GM12878 (cell line): ENCODE results near the gene UBAC2. TPM values are rescaled to one million over a fixed set of nuclear protein-coding genes. Genes with fewer than 3 reads are reported as not detected.
A peak's percentile ranks its signal among the peaks of the same experiment; 100 is the strongest.

Source experiments
- ATAC-seq: fragments of 200-7000 bp; cut with Tn5 transposase; 3 replicates; pipeline ENCODE4 v1.9.1; 2020; ENCODE audit warnings: mild to moderate bottlenecking, moderate library complexity
- BruUV-seq: library from RNA; stranded (reverse); fragments of 400-500 nt; replicated peaks from 2 replicates; lab custom pipeline; 2021; lab: Mats Ljungman, UMichigan
- CTCF ChIA-PET: fragments of 300-600 bp; sonication (Branson Sonifier 250); formaldehyde crosslinking; extraction: SDS; loops from one replicate; lab custom pipeline; 2021; ENCODE audit warnings: inconsistent platforms; lab: Yijun Ruan, JAX
- POLR2A ChIA-PET: fragments of 350-600 bp; formaldehyde crosslinking; extraction: SDS; loops from one replicate; lab custom pipeline; 2021; ENCODE audit warnings: inconsistent platforms; lab: Charles Lee
- RAD21 ChIA-PET: fragments of 300-600 bp; sonication (Branson Sonifier 250); formaldehyde crosslinking; loops from one replicate; lab custom pipeline; 2023; ENCODE audit warnings: antibody characterized with exemption; ENCODE audit not compliant: unreplicated experiment; lab: Charles Lee
- SMC1A ChIA-PET: fragments of 300-600 bp; sonication (Branson Sonifier 250); formaldehyde crosslinking; loops from one replicate; lab custom pipeline; 2023; ENCODE audit not compliant: unreplicated experiment, uncharacterized antibody; lab: Charles Lee
- DNase-seq: peaks from one replicate; pipeline ENCODE4 v3.0.0-alpha.2; 2011; ENCODE audit warnings: low read depth, low spot score
- FAIRE-seq: peaks from 3 replicates; lab custom pipeline; 2011; peaks lifted over from hg19 to GRCh38; lab: Jason Lieb, UNC
- H2AFZ ChIP-seq: 2 replicates; pipeline ENCODE4 v1.6.0; 2011; ENCODE audit warnings: low read depth, low read length, control low read depth; ENCODE audit not compliant: control insufficient read depth
- H3K27ac ChIP-seq: 2 replicates; pipeline ENCODE4 v1.5.1; 2011; ENCODE audit warnings: control low read depth; ENCODE audit not compliant: control insufficient read depth, insufficient read depth
- H3K27me3 ChIP-seq, 2 experiments: replicated peaks in 1 of 2; 2 replicates each; pipeline versions ENCODE4 v1.6.0 to v1.6.1; 2011; ENCODE audit warnings: low read length in 1 of 2; ENCODE audit not compliant: control insufficient read depth in 2 of 2, insufficient read depth in 2 of 2
- H3K36me3 ChIP-seq, 2 experiments: 2 replicates each; pipeline ENCODE4 v1.5.1; 2011; ENCODE audit warnings: low read length in 1 of 2; ENCODE audit not compliant: control insufficient read depth in 2 of 2, insufficient read depth in 2 of 2
- H3K4me1 ChIP-seq: 2 replicates; pipeline ENCODE4 v1.6.1; 2011; ENCODE audit warnings: mild to moderate bottlenecking, low read length, moderate library complexity, mixed read lengths; ENCODE audit not compliant: control insufficient read depth, insufficient read depth
- H3K4me2 ChIP-seq: 2 replicates; pipeline ENCODE4 v1.6.0; 2011; ENCODE audit warnings: control low read depth; ENCODE audit not compliant: control insufficient read depth, insufficient read depth
- H3K4me3 ChIP-seq: fragments of 200-600 bp; sonication (generic); 2 replicates; pipeline ENCODE4 v1.5.1; 2016
- H3K79me2 ChIP-seq: 2 replicates; pipeline ENCODE4 v1.6.0; 2011; ENCODE audit warnings: low read length; ENCODE audit not compliant: control insufficient read depth, insufficient read depth
- H3K9ac ChIP-seq: 2 replicates; pipeline ENCODE4 v1.8.0; 2011; ENCODE audit warnings: low read length, control low read depth, mixed read lengths; ENCODE audit not compliant: control insufficient read depth, insufficient read depth
- H3K9me3 ChIP-seq: replicated peaks from 3 replicates; pipeline ENCODE4 v1.5.1; 2011; ENCODE audit warnings: mild to moderate bottlenecking, low read length; ENCODE audit not compliant: control insufficient read depth, insufficient read depth
- H4K20me1 ChIP-seq: 2 replicates; pipeline ENCODE4 v1.6.0; 2011; ENCODE audit not compliant: control insufficient read depth, insufficient read depth
- CBFB ChIP-seq: IDR thresholded peaks from 2 replicates; pipeline ENCODE4 v1.6.1; 2016; ENCODE audit warnings: antibody characterized with exemption, low read depth
- NR2C1 ChIP-seq: fragments of 450-650 bp; IDR thresholded peaks from 2 replicates; pipeline ENCODE4 v1.6.1; 2017; ENCODE audit warnings: antibody characterized with exemption, mild to moderate bottlenecking, moderate library complexity
- NR2F1 ChIP-seq: fragments of 450-650 bp; conservative IDR thresholded peaks from 2 replicates; pipeline ENCODE4 v1.6.1; 2017; ENCODE audit warnings: mild to moderate bottlenecking
- YBX1 ChIP-seq: fragments of 450-650 bp; IDR thresholded peaks from 2 replicates; pipeline ENCODE4 v1.6.1; 2016; ENCODE audit warnings: antibody characterized with exemption
- ZBED1 ChIP-seq: IDR thresholded peaks from 2 replicates; pipeline ENCODE4 v1.6.1; 2016; ENCODE audit warnings: borderline replicate concordance
- WGBS: methylation state at CpG from one replicate; pipeline ENCODE4 v1.1.6; 2016; ENCODE audit warnings: low lambda C conversion rate; ENCODE audit not compliant: insufficient replicate concordance, insufficient coverage; ENCODE audit errors: missing lambda C conversion rate; 5-methylcytosine and 5-hydroxymethylcytosine counted together
- in situ Hi-C: fragments of 300-500 bp; cut with MboI; formaldehyde crosslinking; loops from 9 replicates; pipeline ENCODE4 v1.14.3; 2018; ENCODE audit warnings: mixed read lengths
- intact Hi-C: fragments of 100-400 bp; cut with micrococcal nuclease; formaldehyde crosslinking; loops from one replicate; pipeline ENCODE4 v1.14.2; 2022; ENCODE audit not compliant: unreplicated experiment
- polyA plus RNA-seq, 11 experiments: library from polyadenylated mRNA; depleted of rRNA in 4 of 11; unstranded in 6 of 11; stranded (reverse) in 5 of 11; fragments of >200 nt; fragmentation: Nextera tagmentation in 4 of 11; fragmentation: Illumina TruSeq in 1 of 11; extraction: Ambion mirVana in 4 of 11; extraction: Trizol in 1 of 11; gene quantifications; 1 replicate in 1 of 11; 2 replicates in 10 of 11; pipeline versions ENCODE4 v1.2.1 to v1.2.3, GENCODE V29; 2011 to 2016; ENCODE audit warnings: inconsistent platforms in 2 of 11, missing spikeins in 2 of 11, low read depth in 1 of 11
- total RNA-seq, 4 experiments: library from RNA; depleted of rRNA in 3 of 4; stranded (reverse); fragments of >200 nt in 3 of 4; fragmentation: Illumina TruSeq in 1 of 4; extraction: Trizol in 1 of 4; gene quantifications; 2 replicates each; pipeline versions ENCODE4 v1.2.1 to v1.2.3, GENCODE V29; 2013 to 2021
- TF ChIP-seq, protein P1 (sequence below): fragments of 450-650 bp; IDR thresholded peaks from 2 replicates; pipeline ENCODE4 v1.6.1; 2017; ENCODE audit warnings: mild to moderate bottlenecking, moderate library complexity
- TF ChIP-seq, protein P2 (sequence below): IDR thresholded peaks from 2 replicates; pipeline ENCODE4 v1.6.1; 2012; ENCODE audit warnings: improper control_type of control experiment, low read depth, low read length; ENCODE audit not compliant: insufficient replicate concordance
- TF ChIP-seq, protein P3 (sequence below): fragments of 450-650 bp; IDR thresholded peaks from 2 replicates; pipeline ENCODE4 v1.6.1; 2016; ENCODE audit warnings: mild to moderate bottlenecking

Gene UBAC2
- total and polyA plus RNA-seq, 10 of the 15 experiments (the other 5 are each of a cell fraction or from before 2014, with no cell fraction given) = 3.0 to 54.6 (median 17.4) TPM

DNA sequence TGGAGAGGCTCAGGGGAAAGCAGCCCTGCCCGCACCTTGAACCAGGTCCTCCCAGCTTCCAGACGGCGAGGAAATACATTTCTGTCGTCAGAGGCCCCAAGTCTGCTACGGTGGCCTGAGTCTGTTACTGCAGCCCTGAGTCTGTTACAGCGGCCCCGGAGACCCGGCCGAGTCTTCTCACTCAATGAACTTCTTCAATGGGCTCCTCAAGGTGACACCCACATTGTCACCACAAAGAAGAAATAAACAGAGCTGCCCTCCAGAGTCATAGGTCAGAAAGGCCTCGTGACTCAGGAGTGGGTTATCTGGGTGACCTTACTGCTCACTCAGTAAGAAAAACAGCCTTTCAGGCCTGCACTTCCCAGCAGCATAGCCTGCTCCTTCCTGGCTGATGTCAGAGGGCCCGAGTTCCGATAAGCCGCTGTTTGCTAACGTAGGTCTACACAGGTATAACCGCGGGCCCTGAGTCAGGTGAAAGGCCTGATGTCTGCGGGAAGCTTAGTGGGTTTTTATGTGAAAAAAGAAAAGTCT lies 233.7 kb downstream of the UBAC2 start:
- no peak for FAIRE-seq
- H3K27ac ChIP-seq = peak overlapping the region; percentile 99
- ChIA-PET CTCF (interaction anchor here (0.7 to 11.8 kb wide), 15 partner anchors 9 to 258 kb away, joined by 3 to 577 read pairs (median 18); partner anchors contain the start of genes TM9SF2 and UBAC2), POLR2A (interaction anchor here (0.7 to 4.5 kb wide), 12 partner anchors 9 to 164 kb away, joined by 3 to 26 read pairs (median 4); no protein-coding TSS in a partner anchor), SMC1A (interaction anchor here (0.6 to 8.7 kb wide), 16 partner anchors 13 to 164 kb away, joined by 3 to 300 read pairs (median 11); no protein-coding TSS in a partner anchor), RAD21 (interaction anchor here (0.8 to 8.6 kb wide), 17 partner anchors 9 to 165 kb away, joined by 3 to 293 read pairs (median 19); partner anchors contain the start of gene GPR183)
- H3K9me3 ChIP-seq = peaks cover 7% of the 10 kb centered on the region; the same call in 2 of the 3 replicates
- in situ Hi-C loops (no loop called here), intact Hi-C loops (loop anchor here (5.0 kb wide), 2 partner anchors 152 to 232 kb away; partner anchors contain the start of gene UBAC2)
- WGBS = 36% methylated on average over 17 of the region's 17 CpGs
- no TSS peak for BruUV-seq
- H3K4me2 ChIP-seq = peak overlapping the region; percentile 86
- peak overlapping the region; percentile 62 for H2AFZ ChIP-seq
- peak overlapping the region; percentile 68 for H3K9ac ChIP-seq
- H3K79me2 ChIP-seq = peaks cover 23% of the 10 kb centered on the region
- H3K27me3 ChIP-seq = peaks cover 2 to 4% of the 10 kb centered on the region in 2 experiments; a peak in 2 of 4 replicates
- H3K36me3 ChIP-seq = no peaks in the 10 kb centered on the region
- no peak for DNase-seq
- peak; percentile 0; the same call in 1 of the 3 replicates for ATAC-seq
- peak overlapping the region; percentile 46; the same call in 1 of the 2 replicates for H3K4me3 ChIP-seq
- no peaks in the 10 kb centered on the region for H4K20me1 ChIP-seq
- peaks cover 66% of the 10 kb centered on the region for H3K4me1 ChIP-seq
- TF ChIP-seq NR2F1 (peak; percentile 88), YBX1 (no peak), ZBED1 (no peak), CBFB (peak; percentile 62; the same call in 1 of the 2 replicates), NR2C1 (peak; percentile 62; the same call in 1 of the 2 replicates)
- TF ChIP-seq, protein P1, sequence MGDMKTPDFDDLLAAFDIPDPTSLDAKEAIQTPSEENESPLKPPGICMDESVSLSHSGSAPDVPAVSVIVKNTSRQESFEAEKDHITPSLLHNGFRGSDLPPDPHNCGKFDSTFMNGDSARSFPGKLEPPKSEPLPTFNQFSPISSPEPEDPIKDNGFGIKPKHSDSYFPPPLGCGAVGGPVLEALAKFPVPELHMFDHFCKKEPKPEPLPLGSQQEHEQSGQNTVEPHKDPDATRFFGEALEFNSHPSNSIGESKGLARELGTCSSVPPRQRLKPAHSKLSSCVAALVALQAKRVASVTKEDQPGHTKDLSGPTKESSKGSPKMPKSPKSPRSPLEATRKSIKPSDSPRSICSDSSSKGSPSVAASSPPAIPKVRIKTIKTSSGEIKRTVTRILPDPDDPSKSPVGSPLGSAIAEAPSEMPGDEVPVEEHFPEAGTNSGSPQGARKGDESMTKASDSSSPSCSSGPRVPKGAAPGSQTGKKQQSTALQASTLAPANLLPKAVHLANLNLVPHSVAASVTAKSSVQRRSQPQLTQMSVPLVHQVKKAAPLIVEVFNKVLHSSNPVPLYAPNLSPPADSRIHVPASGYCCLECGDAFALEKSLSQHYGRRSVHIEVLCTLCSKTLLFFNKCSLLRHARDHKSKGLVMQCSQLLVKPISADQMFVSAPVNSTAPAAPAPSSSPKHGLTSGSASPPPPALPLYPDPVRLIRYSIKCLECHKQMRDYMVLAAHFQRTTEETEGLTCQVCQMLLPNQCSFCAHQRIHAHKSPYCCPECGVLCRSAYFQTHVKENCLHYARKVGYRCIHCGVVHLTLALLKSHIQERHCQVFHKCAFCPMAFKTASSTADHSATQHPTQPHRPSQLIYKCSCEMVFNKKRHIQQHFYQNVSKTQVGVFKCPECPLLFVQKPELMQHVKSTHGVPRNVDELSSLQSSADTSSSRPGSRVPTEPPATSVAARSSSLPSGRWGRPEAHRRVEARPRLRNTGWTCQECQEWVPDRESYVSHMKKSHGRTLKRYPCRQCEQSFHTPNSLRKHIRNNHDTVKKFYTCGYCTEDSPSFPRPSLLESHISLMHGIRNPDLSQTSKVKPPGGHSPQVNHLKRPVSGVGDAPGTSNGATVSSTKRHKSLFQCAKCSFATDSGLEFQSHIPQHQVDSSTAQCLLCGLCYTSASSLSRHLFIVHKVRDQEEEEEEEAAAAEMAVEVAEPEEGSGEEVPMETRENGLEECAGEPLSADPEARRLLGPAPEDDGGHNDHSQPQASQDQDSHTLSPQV = no peak
- TF ChIP-seq, protein P2, sequence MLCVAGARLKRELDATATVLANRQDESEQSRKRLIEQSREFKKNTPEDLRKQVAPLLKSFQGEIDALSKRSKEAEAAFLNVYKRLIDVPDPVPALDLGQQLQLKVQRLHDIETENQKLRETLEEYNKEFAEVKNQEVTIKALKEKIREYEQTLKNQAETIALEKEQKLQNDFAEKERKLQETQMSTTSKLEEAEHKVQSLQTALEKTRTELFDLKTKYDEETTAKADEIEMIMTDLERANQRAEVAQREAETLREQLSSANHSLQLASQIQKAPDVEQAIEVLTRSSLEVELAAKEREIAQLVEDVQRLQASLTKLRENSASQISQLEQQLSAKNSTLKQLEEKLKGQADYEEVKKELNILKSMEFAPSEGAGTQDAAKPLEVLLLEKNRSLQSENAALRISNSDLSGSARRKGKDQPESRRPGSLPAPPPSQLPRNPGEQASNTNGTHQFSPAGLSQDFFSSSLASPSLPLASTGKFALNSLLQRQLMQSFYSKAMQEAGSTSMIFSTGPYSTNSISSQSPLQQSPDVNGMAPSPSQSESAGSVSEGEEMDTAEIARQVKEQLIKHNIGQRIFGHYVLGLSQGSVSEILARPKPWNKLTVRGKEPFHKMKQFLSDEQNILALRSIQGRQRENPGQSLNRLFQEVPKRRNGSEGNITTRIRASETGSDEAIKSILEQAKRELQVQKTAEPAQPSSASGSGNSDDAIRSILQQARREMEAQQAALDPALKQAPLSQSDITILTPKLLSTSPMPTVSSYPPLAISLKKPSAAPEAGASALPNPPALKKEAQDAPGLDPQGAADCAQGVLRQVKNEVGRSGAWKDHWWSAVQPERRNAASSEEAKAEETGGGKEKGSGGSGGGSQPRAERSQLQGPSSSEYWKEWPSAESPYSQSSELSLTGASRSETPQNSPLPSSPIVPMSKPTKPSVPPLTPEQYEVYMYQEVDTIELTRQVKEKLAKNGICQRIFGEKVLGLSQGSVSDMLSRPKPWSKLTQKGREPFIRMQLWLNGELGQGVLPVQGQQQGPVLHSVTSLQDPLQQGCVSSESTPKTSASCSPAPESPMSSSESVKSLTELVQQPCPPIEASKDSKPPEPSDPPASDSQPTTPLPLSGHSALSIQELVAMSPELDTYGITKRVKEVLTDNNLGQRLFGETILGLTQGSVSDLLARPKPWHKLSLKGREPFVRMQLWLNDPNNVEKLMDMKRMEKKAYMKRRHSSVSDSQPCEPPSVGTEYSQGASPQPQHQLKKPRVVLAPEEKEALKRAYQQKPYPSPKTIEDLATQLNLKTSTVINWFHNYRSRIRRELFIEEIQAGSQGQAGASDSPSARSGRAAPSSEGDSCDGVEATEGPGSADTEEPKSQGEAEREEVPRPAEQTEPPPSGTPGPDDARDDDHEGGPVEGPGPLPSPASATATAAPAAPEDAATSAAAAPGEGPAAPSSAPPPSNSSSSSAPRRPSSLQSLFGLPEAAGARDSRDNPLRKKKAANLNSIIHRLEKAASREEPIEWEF = no peak
- TF ChIP-seq, protein P3, sequence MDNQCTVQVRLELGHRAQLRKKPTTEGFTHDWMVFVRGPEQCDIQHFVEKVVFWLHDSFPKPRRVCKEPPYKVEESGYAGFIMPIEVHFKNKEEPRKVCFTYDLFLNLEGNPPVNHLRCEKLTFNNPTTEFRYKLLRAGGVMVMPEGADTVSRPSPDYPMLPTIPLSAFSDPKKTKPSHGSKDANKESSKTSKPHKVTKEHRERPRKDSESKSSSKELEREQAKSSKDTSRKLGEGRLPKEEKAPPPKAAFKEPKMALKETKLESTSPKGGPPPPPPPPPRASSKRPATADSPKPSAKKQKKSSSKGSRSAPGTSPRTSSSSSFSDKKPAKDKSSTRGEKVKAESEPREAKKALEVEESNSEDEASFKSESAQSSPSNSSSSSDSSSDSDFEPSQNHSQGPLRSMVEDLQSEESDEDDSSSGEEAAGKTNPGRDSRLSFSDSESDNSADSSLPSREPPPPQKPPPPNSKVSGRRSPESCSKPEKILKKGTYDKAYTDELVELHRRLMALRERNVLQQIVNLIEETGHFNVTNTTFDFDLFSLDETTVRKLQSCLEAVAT = peak; percentile 79; the same call in 1 of the 2 replicates
